Progenitor cell of endocrine pancreas (in vitro differentiated cells): Measurements from ENCODE around the gene CUX1. TPM values are rescaled to one million over a fixed set of nuclear protein-coding genes. Genes with fewer than 3 reads are reported as not detected.
"Not testable (repeated sequence)": the region's sequence is repeated elsewhere in the genome, so short reads cannot be mapped to it uniquely, and the experiment has no call there.

Source experiments
- DNase-seq: peaks from one replicate; pipeline ENCODE4 v3.0.0; 2021; ENCODE audit warnings: low spot score; ENCODE audit not compliant: unreplicated experiment
- H3K27ac Mint-ChIP-seq: 2 replicates; pipeline ENCODE4 v1.8.0; 2021; ENCODE audit warnings: mild to moderate bottlenecking, moderate library complexity, mixed read lengths
- H3K27me3 Mint-ChIP-seq: 2 replicates; pipeline ENCODE4 v1.8.0; 2021; ENCODE audit warnings: mixed read lengths
- H3K36me3 Mint-ChIP-seq: 2 replicates; pipeline ENCODE4 v1.8.0; 2022; ENCODE audit warnings: mixed read lengths; ENCODE audit not compliant: insufficient read depth
- H3K4me1 Mint-ChIP-seq: 2 replicates; pipeline ENCODE4 v1.8.0; 2021; ENCODE audit warnings: low read depth, mixed read lengths
- H3K4me3 Mint-ChIP-seq: 2 replicates; pipeline ENCODE4 v1.8.0; 2021; ENCODE audit warnings: low read depth, mild to moderate bottlenecking, moderate library complexity, mixed read lengths
- H3K9me3 Mint-ChIP-seq: 2 replicates; pipeline ENCODE4 v1.8.0; 2021; ENCODE audit warnings: low read depth, mixed read lengths
- CTCF ChIP-seq: fragments of 200-600 bp; sonication (generic); IDR thresholded peaks from one replicate; pipeline ENCODE4 v1.5.0; 2021; ENCODE audit warnings: antibody characterized with exemption, mild to moderate bottlenecking; ENCODE audit not compliant: unreplicated experiment
- microRNA-seq: library from miRNA; unstranded; fragments of <30 nt; microRNA quantifications from one replicate; pipeline ENCODE4 v1.1.0, GENCODE V29; 2020; ENCODE audit warnings: borderline number of aligned reads; ENCODE audit not compliant: unreplicated experiment
- total RNA-seq: library from RNA; stranded (reverse); gene quantifications from 2 replicates; pipeline ENCODE4 v1.2.1, GENCODE V29; 2021

Gene CUX1
- total RNA-seq, 1 donor from 2014 or later = 103 TPM

GRCh38 chr7:102323914-102324195, 506.4 kb downstream of the CUX1 start:
- no peak overlapping the region for H3K27ac Mint-ChIP-seq

GRCh38 chr7:102325106-102325505, 507.7 kb downstream of the CUX1 start:
- not testable (repeated sequence) for H3K4me3 Mint-ChIP-seq, H3K9me3 Mint-ChIP-seq, H3K27ac Mint-ChIP-seq, H3K36me3 Mint-ChIP-seq, DNase-seq, H3K4me1 Mint-ChIP-seq
- peaks cover 31% of the 10 kb centered on the region for H3K27me3 Mint-ChIP-seq

More at GRCh38 chr7:102323914-102324195, 506.4 kb downstream of the CUX1 start:
- Mint-ChIP-seq H3K36me3 (peaks cover 3% of the 10 kb centered on the region), H3K27me3 (peaks cover 31% of the 10 kb centered on the region), H3K4me1 (no peaks in the 10 kb centered on the region), H3K9me3 (no peaks in the 10 kb centered on the region), H3K4me3 (no peak overlapping the region)
- DNase-seq = no peak
- no peak for TF ChIP-seq CTCF

GRCh38 chr7:102326157-102326889, 508.9 kb downstream of the CUX1 start:
- peaks cover 3% of the 10 kb centered on the region for H3K36me3 Mint-ChIP-seq
- no peak overlapping the region for H3K4me3 Mint-ChIP-seq
- no peak for DNase-seq
- H3K4me1 Mint-ChIP-seq = no peaks in the 10 kb centered on the region
- TF ChIP-seq CTCF = no peak
- peaks cover 29% of the 10 kb centered on the region for H3K27me3 Mint-ChIP-seq
- H3K9me3 Mint-ChIP-seq = no peaks in the 10 kb centered on the region
- H3K27ac Mint-ChIP-seq = no peak overlapping the region

GRCh38 chr7:102327183-102327582, 509.8 kb downstream of the CUX1 start:
- H3K4me3 Mint-ChIP-seq, H3K9me3 Mint-ChIP-seq: not testable (repeated sequence)
- H3K27me3 Mint-ChIP-seq = peaks cover 29% of the 10 kb centered on the region

GRCh38 chr7:102328863-102329262, 511.4 kb downstream of the CUX1 start:
- H3K27me3 Mint-ChIP-seq = peaks cover 22% of the 10 kb centered on the region
- H3K4me3 Mint-ChIP-seq = not testable (repeated sequence)

More at GRCh38 chr7:102327183-102327582, 509.8 kb downstream of the CUX1 start:
- DNase-seq, H3K4me1 Mint-ChIP-seq, H3K27ac Mint-ChIP-seq, H3K36me3 Mint-ChIP-seq: not testable (repeated sequence)

GRCh38 chr7:102329366-102329765, 511.9 kb downstream of the CUX1 start:
- H3K4me3 Mint-ChIP-seq, H3K27ac Mint-ChIP-seq, H3K36me3 Mint-ChIP-seq, H3K9me3 Mint-ChIP-seq, DNase-seq, H3K4me1 Mint-ChIP-seq: not testable (repeated sequence)
- peaks cover 22% of the 10 kb centered on the region for H3K27me3 Mint-ChIP-seq

More at GRCh38 chr7:102328863-102329262, 511.4 kb downstream of the CUX1 start:
- H3K27ac Mint-ChIP-seq, DNase-seq, H3K9me3 Mint-ChIP-seq, H3K4me1 Mint-ChIP-seq, H3K36me3 Mint-ChIP-seq: not testable (repeated sequence)

GRCh38 chr7:102330666-102331460, 513.4 kb downstream of the CUX1 start:
- H3K4me3 Mint-ChIP-seq, H3K27ac Mint-ChIP-seq, DNase-seq, H3K9me3 Mint-ChIP-seq, H3K36me3 Mint-ChIP-seq, H3K4me1 Mint-ChIP-seq: not testable (repeated sequence)
- H3K27me3 Mint-ChIP-seq = peaks cover 22% of the 10 kb centered on the region

Small RNA genes within 50 kb of the gene (microRNA-seq; reads per million reads assigned to microRNA genes)
- gene MIR4285 = not detected

Other genes starting within 250 kb of the CUX1 start
- not detected in 2 replicates for gene MYL10, start 188.3 kb upstream of the CUX1 start, total RNA-seq